A204.1 (cell line): ENCODE results near the gene RAB39A.
A peak's percentile ranks its signal among the peaks of the same experiment; 100 is the strongest.

Source experiments
- FAIRE-seq: peaks from 2 replicates; lab custom pipeline; 2012; peaks lifted over from hg19 to GRCh38; lab: Jason Lieb, UNC

The RAB39A gene

GRCh38 chr11:107962181-107962580, 33.9 kb downstream of the RAB39A start:
- no peak for FAIRE-seq

- FAIRE-seq: no peak
These were observed 34.8 kb downstream of the RAB39A start for GRCh38 chr11:107963091-107963490.

DNA sequence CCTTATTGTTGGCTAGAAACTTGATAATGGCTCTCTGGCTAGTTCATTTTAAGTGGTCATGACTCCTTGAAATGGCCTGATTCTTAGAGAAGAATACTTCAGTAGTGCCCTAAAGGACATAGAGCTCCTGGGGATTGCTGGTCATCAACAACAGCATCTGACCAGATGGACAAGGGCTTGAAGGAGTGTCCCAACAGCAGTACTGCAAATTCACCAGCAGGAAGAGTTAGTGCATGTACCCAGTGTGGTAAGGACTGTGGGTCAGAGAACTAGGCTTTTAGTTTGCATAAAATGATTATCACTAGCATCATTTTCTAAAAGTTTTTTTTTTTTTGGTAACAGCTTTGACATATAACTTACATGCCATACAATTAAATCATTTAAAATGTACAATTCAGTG, 41.0 kb downstream of the RAB39A start:
- no peak for FAIRE-seq

DNA sequence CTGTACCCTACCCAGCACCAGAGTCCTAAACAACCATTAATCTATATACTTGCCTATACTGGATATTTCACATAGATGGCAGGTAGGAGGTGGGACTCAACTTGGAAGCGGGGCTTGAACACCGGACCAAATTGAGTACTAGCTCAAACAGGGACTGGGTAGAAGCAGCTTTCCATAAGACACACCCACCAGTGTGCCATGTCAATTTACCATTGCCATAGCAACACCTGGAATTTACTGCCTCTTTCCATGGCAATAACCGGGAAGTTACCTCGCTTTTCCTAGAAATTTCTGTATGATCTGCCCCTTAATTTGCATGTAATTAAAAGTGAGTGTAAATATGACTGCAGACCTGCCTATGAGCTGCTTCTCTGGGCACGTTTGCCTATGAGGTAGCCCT, 41.8 kb downstream of the RAB39A start:
- FAIRE-seq: no peak

DNA sequence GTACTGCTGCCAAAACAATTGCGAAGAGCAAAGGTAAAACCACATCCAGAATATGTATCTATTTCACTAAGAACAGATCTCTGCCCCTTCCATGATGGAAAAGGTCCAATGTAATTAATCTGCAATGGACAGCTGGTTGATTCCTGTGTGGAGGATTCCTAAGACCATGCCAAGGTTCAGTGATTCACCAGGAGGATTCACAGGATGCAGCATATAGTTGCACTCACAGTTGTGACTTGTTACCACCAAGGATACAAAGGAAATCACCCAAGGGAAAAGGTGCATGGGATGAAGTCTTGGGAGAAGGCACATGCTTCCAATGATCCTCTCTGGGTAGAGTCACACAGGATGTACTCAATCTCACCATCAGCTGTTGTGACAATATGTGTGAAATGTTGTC, 45.4 kb downstream of the RAB39A start:
- FAIRE-seq: no peak

DNA sequence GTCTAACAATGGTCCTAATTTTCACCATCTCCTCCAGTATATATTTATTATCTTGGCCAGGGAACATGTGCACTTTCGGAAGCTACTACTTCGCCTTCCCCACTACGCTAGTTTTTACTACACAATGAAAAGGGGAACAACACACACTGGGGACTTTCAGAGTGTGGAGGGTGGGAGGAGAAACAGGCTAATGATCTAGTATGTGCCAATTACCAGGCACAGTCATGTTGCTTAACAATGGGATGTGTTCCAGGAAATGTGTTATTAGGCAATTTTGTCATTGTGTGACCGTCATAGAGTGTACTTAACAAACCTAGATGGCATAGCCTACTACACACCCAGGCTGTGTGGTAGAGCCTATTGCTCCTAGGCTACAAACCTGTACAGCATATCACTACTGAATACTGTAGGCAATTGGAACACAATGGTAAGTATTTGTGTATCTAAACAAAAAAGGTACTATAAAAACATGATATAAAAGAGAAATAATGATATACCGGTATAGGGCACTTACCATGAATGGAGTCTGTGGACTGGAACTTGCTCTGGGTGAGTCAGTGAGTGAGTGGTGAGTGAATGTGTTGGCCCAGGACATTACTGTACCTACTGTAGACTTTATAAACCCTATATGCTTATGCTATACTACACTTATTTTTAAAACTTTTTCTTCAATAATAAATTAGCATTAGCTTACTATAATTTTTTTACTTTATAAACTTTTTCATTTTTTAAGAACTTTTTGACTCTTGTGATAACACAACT, 60.3 kb downstream of the RAB39A start:
- peak; percentile 71 for FAIRE-seq

GRCh38 chr11:107991868-107992414, 63.7 kb downstream of the RAB39A start:
- FAIRE-seq: no peak

GRCh38 chr11:107996006-107996776, 67.9 kb downstream of the RAB39A start:
- FAIRE-seq: no peak

GRCh38 chr11:107998761-107999160, 70.5 kb downstream of the RAB39A start:
- FAIRE-seq: no peak

GRCh38 chr11:107999759-108000455, 71.7 kb downstream of the RAB39A start:
- no peak for FAIRE-seq

- no peak for FAIRE-seq
These were observed 74.2 kb downstream of the RAB39A start for GRCh38 chr11:108002476-108002875.

DNA sequence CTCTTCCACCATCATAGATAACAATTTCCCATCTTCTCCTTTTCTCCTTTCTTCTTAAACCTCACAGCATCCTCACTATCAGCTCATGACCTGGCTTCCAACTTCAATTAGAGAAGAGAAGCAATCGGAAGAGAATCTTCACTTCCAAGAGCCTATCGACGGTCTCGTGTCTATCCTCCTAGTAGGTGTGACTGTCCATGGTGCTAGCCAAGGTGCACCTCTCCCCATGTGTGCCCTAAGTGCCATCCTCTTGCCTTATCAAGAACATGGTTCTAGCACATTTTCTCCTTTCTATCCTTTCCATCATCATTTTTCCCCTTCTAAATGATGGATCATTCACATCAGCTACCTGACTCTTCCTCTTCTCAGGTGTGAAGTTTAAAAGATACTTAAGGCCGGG, 75.4 kb downstream of the RAB39A start:
- no peak for FAIRE-seq

GRCh38 chr11:108007819-108008218, 79.6 kb downstream of the RAB39A start:
- no peak for FAIRE-seq

DNA sequence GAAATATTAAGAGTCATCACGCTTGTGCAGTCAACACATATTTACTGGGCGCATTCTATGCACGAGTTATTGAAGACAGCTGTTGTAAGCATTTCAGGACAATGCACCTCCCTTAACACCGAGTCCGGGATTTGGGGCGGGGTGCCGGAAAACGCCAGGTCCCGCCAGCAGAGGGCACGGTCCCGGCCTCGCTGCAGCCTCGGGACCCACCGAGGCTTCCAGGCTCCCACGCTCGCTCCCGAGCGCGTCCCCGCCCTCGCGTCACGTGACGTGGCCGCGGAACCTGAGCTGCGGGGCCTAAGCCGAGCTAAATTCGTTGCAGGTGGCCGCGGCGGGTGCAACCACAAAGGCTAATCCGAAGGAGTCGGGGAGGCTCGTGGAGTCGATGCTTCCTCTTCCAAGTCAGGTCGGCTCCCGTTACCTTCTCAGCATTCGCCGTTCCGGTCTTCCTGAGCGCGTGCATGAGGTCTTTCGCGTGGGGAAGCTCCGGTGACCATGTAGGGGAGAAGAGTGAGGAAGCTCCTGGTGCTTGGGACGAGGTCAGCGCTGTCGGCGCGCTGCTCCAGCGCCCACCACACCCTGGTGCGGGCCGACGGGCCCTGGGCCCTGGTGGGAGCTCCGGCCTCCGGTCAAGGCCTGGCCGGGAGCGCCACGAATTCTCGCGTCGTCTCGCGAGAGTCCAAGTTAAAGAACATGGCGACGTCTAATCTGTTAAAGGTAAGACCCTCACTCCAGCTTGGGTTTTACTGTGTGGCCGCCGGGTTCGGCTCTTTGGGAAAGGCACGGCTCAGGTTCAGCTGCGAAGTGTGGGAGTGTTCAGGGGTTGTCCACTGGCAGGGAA, 80.6 kb downstream of the RAB39A start, which contains the start of gene CUL5:
Gene CUL5 (plus strand): TSS at position 243 of the 841 bp plus-strand sequence. CDS start 451 bp downstream, at position 694.
- peak; percentile 53 for FAIRE-seq

DNA sequence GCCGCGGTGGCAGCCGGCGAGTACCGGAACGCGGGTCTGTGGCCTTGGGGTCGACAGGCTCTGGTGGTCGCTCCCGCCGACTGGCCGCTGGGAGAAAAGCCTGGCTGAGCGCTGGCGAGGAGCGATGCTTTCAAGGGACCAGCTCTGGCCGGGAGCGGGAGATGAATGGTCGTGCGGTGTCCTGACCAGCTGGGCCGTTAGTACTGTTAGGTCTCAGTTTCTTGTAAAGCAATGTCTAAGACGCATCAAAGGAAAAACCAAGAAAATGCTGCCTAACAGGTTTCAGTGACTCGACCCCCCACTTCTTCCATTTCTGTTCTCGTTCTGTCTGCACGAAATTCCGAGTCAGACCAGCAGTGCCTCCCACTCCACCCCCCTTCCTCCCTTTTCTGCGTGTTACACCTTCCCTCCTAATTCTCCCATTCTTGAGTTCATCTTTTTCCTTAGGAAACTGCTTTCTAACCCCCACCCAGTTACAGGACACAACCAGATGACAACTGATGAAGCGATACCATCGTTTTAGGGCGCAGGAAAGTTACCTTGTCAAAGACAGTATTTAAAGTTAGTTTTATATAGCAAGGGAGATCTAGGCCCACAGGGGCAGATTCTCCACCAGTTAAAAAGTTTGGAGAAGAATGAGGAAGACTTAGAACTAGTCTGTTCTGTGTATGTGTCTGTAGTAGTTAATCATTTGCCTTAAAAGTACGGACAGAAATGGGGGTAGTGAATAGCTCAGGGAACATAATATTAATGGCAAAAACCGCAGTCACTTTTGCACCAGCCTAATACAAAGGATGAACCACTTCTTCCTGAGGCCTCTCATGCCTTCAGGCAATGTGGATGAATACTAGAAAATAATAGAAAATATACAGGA, 81.5 kb downstream of the RAB39A start:
- FAIRE-seq: no peak

DNA sequence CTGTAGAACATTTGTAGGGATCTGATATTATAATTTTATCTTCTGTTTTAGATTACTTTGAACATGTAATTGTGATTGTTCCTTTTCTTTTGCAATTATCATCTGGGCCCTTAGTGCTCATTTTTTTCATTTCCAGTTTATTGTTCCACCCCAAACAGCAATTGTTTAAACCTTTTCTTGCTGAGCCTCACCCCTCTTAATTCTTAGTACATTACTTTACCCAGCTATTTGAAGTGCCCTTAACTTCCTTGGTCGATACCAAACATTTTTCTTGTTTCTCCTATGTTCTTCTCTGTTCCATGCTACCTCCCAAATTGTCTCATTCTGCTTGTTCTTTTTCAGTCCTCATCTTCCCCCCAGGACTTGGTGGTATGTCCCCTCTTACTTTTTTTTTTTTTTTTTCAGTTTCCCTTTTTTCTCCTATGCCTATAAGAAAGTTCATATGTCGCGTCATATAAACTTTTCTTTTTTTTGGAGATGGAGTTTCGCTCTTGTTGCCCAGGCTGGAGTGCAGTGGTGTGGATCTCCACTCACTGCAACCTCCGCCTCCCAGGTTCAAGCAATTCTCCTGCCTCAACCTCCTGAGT, 84.0 kb downstream of the RAB39A start:
- FAIRE-seq: no peak
